HCT116 (cell line): Measurements from ENCODE around the gene ZFYVE27. TPM values are rescaled to one million over a fixed set of nuclear protein-coding genes. Genes with fewer than 3 reads are reported as not detected.

ENCODE experiments used
- ATAC-seq: fragments of 200-7000 bp; cut with Tn5 transposase; 2 replicates; pipeline ENCODE4 v1.9.1; 2020; ENCODE audit warnings: mild to moderate bottlenecking, moderate library complexity
- BruUV-seq: library from RNA; stranded (reverse); fragments of 400-500 nt; replicated peaks from 2 replicates; lab custom pipeline; 2021; lab: Mats Ljungman, UMichigan
- CTCF ChIA-PET: fragments of 300-600 bp; sonication (Branson Sonifier 250); formaldehyde crosslinking; loops from one replicate; lab custom pipeline; 2021; ENCODE audit warnings: antibody characterized with exemption; lab: Charles Lee
- POLR2A ChIA-PET: fragments of 300-600, 350-600 bp; sonication (Branson Sonifier 250); formaldehyde crosslinking; loops from one replicate; lab custom pipeline; 2021; ENCODE audit warnings: antibody characterized with exemption; lab: Charles Lee
- RAD21 ChIA-PET, 2 experiments: fragments of 300-600 bp; sonication (Branson Sonifier 250); formaldehyde crosslinking; loops; one replicate each; lab custom pipeline; 2023; ENCODE audit warnings: low total read pairs in 2 of 2; ENCODE audit not compliant: uncharacterized antibody in 2 of 2, unreplicated experiment in 2 of 2, low non-redundant PET in 1 of 2; lab: Charles Lee
- DNase-seq: peaks from one replicate; pipeline ENCODE4 v3.0.0-alpha.2; 2010; ENCODE audit warnings: low read depth, low spot score
- H2AFZ ChIP-seq: fragments of 200-600 bp; shearing (Covaris generic), sonication (generic); 2 replicates; pipeline ENCODE4 v1.6.1; 2017; ENCODE audit warnings: low read depth, mixed run types, mixed read lengths, antibody characterized with exemption, low read length; ENCODE audit not compliant: poor library complexity, severe bottlenecking
- H3K27ac ChIP-seq: 2 replicates; pipeline ENCODE4 v1.5.1; 2012; ENCODE audit warnings: low read depth, low read length
- H3K27me3 ChIP-seq: fragments of 200-600 bp; sonication (generic); 2 replicates; pipeline ENCODE4 v1.6.1; 2016; ENCODE audit warnings: mixed run types, low read length, mixed read lengths; ENCODE audit not compliant: insufficient read depth
- H3K36me3 ChIP-seq, 2 experiments: fragments of 200-500 bp in 1 of 2; fragments of 200-600 bp in 1 of 2; sonication (Bioruptor generic) in 1 of 2; sonication (generic) in 1 of 2; 2 replicates each; pipeline versions ENCODE4 v1.5.1 to v1.6.1; 2014 to 2016; ENCODE audit warnings: low read length in 2 of 2, inconsistent platforms in 1 of 2, mixed read lengths in 1 of 2, mixed run types in 1 of 2; ENCODE audit not compliant: insufficient read depth in 2 of 2, control insufficient read depth in 1 of 2
- H3K4me1 ChIP-seq, 2 experiments: fragments of 200-600 bp in 1 of 2; sonication (generic) in 1 of 2; 2 replicates each; pipeline versions ENCODE4 v1.5.1 to v1.6.1; 2012 to 2017; ENCODE audit warnings: low read length in 2 of 2, inconsistent platforms in 1 of 2, mild to moderate bottlenecking in 1 of 2, mixed read lengths in 1 of 2, mixed run types in 1 of 2, moderate library complexity in 1 of 2; ENCODE audit not compliant: insufficient read depth in 2 of 2, control insufficient read depth in 1 of 2
- H3K4me2 ChIP-seq: fragments of 200-600 bp; sonication (generic); 2 replicates; pipeline ENCODE4 v1.6.1; 2017; ENCODE audit warnings: mixed run types, low read length, mixed read lengths
- H3K4me3 ChIP-seq, 2 experiments: fragments of 200-600 bp in 1 of 2; sonication (generic) in 1 of 2; replicated peaks in 1 of 2; 2 replicates each; pipeline ENCODE4 v1.5.1; 2011 to 2016; ENCODE audit warnings: low read length in 2 of 2, control low read depth in 1 of 2, low read depth in 1 of 2, mild to moderate bottlenecking in 1 of 2, mixed read lengths in 1 of 2, mixed run types in 1 of 2
- H3K79me2 ChIP-seq: fragments of 200-600 bp; sonication (generic); 2 replicates; pipeline ENCODE4 v1.6.1; 2017; ENCODE audit warnings: mild to moderate bottlenecking, mixed run types, low read length, moderate library complexity, mixed read lengths; ENCODE audit not compliant: insufficient read depth
- H3K9ac ChIP-seq: fragments of 200-600 bp; sonication (generic); 2 replicates; pipeline ENCODE4 v1.6.1; 2016; ENCODE audit warnings: low read length, mixed read lengths
- H3K9me2 ChIP-seq: fragments of 200-600 bp; sonication (generic), shearing (Covaris generic); 2 replicates; pipeline ENCODE4 v1.6.1; 2017; ENCODE audit warnings: mixed run types, mild to moderate bottlenecking, moderate library complexity; ENCODE audit not compliant: insufficient read depth
- H3K9me3 ChIP-seq, 2 experiments: fragments of 200-500 bp in 1 of 2; fragments of 200-600 bp in 1 of 2; sonication (Bioruptor generic) in 1 of 2; sonication (generic) in 1 of 2; 2 replicates each; pipeline ENCODE4 v1.6.1; 2014 to 2017; ENCODE audit warnings: low read length in 2 of 2, mixed read lengths in 2 of 2, inconsistent platforms in 1 of 2, low read depth in 1 of 2, mild to moderate bottlenecking in 1 of 2, mixed run types in 1 of 2, moderate library complexity in 1 of 2; ENCODE audit not compliant: control insufficient read depth in 1 of 2, insufficient read depth in 1 of 2
- H4K20me1 ChIP-seq: fragments of 200-600 bp; sonication (generic), shearing (Covaris generic); 2 replicates; pipeline ENCODE4 v1.6.1; 2017; ENCODE audit warnings: mixed run types, mild to moderate bottlenecking, moderate library complexity; ENCODE audit not compliant: insufficient read depth
- ATF3 ChIP-seq: IDR thresholded peaks from 2 replicates; pipeline ENCODE4 v1.6.1; 2012
- MAX ChIP-seq: IDR thresholded peaks from 2 replicates; pipeline ENCODE4 v1.6.1; 2012
- ZFX ChIP-seq: fragments of 450-650 bp; IDR thresholded peaks from 2 replicates; pipeline ENCODE4 v1.6.1; 2017
- intact Hi-C: fragments of 100-400 bp; cut with micrococcal nuclease; formaldehyde crosslinking; loops from 2 replicates; pipeline ENCODE4 v1.10.0; 2022
- total RNA-seq: library from RNA; stranded (reverse); gene quantifications from one replicate; pipeline ENCODE4 v1.2.1, GENCODE V29; 2021; ENCODE audit not compliant: unreplicated experiment
- TF ChIP-seq, protein P1 (sequence below): IDR thresholded peaks from 2 replicates; pipeline ENCODE4 v1.6.1; 2012; ENCODE audit warnings: low read depth
- TF ChIP-seq, protein P2 (sequence below): IDR thresholded peaks from 2 replicates; pipeline ENCODE4 v1.6.1; 2011; ENCODE audit warnings: mild to moderate bottlenecking, low read length, moderate library complexity; ENCODE audit not compliant: insufficient replicate concordance; ENCODE audit errors: extremely low read depth

The ZFYVE27 gene
- total RNA-seq, 1 experiment from 2014 or later: 28.4 TPM

GRCh38 chr10:97779975-97780374 lies 43.0 kb downstream of the ZFYVE27 start:
- CTCF ChIA-PET: no interaction called here
- no peaks in the 10 kb centered on the region for H3K36me3 ChIP-seq
- no peaks in the 10 kb centered on the region for H3K79me2 ChIP-seq
- intact Hi-C loops: no loop called here
- RAD21 ChIA-PET: no interaction called here
- DNase-seq (no peak), ATAC-seq (no peak)
- no TSS peak for BruUV-seq
- H2AFZ ChIP-seq: no peak overlapping the region
- H3K9ac ChIP-seq: no peak overlapping the region
- H3K4me3 ChIP-seq: no peak overlapping the region
- POLR2A ChIA-PET: no interaction called here
- TF ChIP-seq ATF3: no peak
- TF ChIP-seq, protein P1, sequence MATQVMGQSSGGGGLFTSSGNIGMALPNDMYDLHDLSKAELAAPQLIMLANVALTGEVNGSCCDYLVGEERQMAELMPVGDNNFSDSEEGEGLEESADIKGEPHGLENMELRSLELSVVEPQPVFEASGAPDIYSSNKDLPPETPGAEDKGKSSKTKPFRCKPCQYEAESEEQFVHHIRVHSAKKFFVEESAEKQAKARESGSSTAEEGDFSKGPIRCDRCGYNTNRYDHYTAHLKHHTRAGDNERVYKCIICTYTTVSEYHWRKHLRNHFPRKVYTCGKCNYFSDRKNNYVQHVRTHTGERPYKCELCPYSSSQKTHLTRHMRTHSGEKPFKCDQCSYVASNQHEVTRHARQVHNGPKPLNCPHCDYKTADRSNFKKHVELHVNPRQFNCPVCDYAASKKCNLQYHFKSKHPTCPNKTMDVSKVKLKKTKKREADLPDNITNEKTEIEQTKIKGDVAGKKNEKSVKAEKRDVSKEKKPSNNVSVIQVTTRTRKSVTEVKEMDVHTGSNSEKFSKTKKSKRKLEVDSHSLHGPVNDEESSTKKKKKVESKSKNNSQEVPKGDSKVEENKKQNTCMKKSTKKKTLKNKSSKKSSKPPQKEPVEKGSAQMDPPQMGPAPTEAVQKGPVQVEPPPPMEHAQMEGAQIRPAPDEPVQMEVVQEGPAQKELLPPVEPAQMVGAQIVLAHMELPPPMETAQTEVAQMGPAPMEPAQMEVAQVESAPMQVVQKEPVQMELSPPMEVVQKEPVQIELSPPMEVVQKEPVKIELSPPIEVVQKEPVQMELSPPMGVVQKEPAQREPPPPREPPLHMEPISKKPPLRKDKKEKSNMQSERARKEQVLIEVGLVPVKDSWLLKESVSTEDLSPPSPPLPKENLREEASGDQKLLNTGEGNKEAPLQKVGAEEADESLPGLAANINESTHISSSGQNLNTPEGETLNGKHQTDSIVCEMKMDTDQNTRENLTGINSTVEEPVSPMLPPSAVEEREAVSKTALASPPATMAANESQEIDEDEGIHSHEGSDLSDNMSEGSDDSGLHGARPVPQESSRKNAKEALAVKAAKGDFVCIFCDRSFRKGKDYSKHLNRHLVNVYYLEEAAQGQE: no peak
- TF ChIP-seq ZFX: no peak
- no peak for TF ChIP-seq MAX
- TF ChIP-seq, protein P2, sequence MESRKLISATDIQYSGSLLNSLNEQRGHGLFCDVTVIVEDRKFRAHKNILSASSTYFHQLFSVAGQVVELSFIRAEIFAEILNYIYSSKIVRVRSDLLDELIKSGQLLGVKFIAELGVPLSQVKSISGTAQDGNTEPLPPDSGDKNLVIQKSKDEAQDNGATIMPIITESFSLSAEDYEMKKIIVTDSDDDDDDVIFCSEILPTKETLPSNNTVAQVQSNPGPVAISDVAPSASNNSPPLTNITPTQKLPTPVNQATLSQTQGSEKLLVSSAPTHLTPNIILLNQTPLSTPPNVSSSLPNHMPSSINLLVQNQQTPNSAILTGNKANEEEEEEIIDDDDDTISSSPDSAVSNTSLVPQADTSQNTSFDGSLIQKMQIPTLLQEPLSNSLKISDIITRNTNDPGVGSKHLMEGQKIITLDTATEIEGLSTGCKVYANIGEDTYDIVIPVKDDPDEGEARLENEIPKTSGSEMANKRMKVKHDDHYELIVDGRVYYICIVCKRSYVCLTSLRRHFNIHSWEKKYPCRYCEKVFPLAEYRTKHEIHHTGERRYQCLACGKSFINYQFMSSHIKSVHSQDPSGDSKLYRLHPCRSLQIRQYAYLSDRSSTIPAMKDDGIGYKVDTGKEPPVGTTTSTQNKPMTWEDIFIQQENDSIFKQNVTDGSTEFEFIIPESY: no peak
- no peak overlapping the region for H3K27ac ChIP-seq
- H3K27me3 ChIP-seq: no peaks in the 10 kb centered on the region
- no peaks in the 10 kb centered on the region for H3K9me3 ChIP-seq
- no peaks in the 10 kb centered on the region for H3K9me2 ChIP-seq
- no peaks in the 10 kb centered on the region for H4K20me1 ChIP-seq
- H3K4me1 ChIP-seq: no peaks in the 10 kb centered on the region
- H3K4me2 ChIP-seq: no peak overlapping the region
